Mesendoderm (in vitro differentiated cells): ENCODE measurements around the gene VRK3.

ENCODE experiments used
- DNase-seq: peaks from one replicate; pipeline ENCODE4 v3.0.0; 2013
- H2AK5ac ChIP-seq: 2 replicates; pipeline ENCODE4 v1.6.1; 2013; ENCODE audit warnings: low read length, inconsistent platforms
- H2BK120ac ChIP-seq: 2 replicates; pipeline ENCODE4 v1.6.1; 2013; ENCODE audit warnings: low read depth, mild to moderate bottlenecking, low read length, moderate library complexity, mixed read lengths
- H2BK15ac ChIP-seq: replicated peaks from 2 replicates; pipeline ENCODE4 v1.6.1; 2013; ENCODE audit warnings: low read depth, mild to moderate bottlenecking, moderate library complexity
- H2BK5ac ChIP-seq: 2 replicates; pipeline ENCODE4 v1.6.1; 2013; ENCODE audit warnings: low read length, inconsistent platforms
- H3K18ac ChIP-seq: 2 replicates; pipeline ENCODE4 v1.6.1; 2013; ENCODE audit warnings: mild to moderate bottlenecking, low read length, mixed read lengths
- H3K23ac ChIP-seq: one replicate; pipeline ENCODE4 v1.6.1; 2013; ENCODE audit warnings: low read length
- H3K27ac ChIP-seq: 2 replicates; pipeline ENCODE4 v1.5.1; 2013; ENCODE audit warnings: low read depth, mild to moderate bottlenecking, inconsistent platforms, low read length, moderate library complexity
- H3K27me3 ChIP-seq: 2 replicates; pipeline ENCODE4 v1.6.1; 2013; ENCODE audit warnings: low read length, control low read depth, mild to moderate bottlenecking, inconsistent platforms; ENCODE audit not compliant: insufficient read depth, poor library complexity
- H3K36me3 ChIP-seq: 2 replicates; pipeline ENCODE4 v1.6.1; 2013; ENCODE audit warnings: low read length, inconsistent platforms; ENCODE audit not compliant: control insufficient read depth, insufficient read depth
- H3K4ac ChIP-seq: one replicate; pipeline ENCODE4 v1.6.1; 2013; ENCODE audit warnings: low read depth, mild to moderate bottlenecking, low read length, moderate library complexity
- H3K4me1 ChIP-seq: 2 replicates; pipeline ENCODE4 v1.6.1; 2013; ENCODE audit warnings: low read depth, low read length, inconsistent platforms; ENCODE audit not compliant: control insufficient read depth
- H3K4me2 ChIP-seq: 2 replicates; pipeline ENCODE4 v1.6.1; 2013; ENCODE audit warnings: low read length
- H3K4me3 ChIP-seq: 2 replicates; pipeline ENCODE4 v1.5.1; 2013; ENCODE audit warnings: mild to moderate bottlenecking, low read length
- H3K56ac ChIP-seq: one replicate; pipeline ENCODE4 v1.6.1; 2013; ENCODE audit warnings: low read length
- H3K79me1 ChIP-seq: 2 replicates; pipeline ENCODE4 v1.6.1; 2013; ENCODE audit warnings: low read length, inconsistent platforms
- H3K79me2 ChIP-seq: 2 replicates; pipeline ENCODE4 v1.6.1; 2013; ENCODE audit warnings: mild to moderate bottlenecking, low read length; ENCODE audit not compliant: control insufficient read depth, insufficient read depth
- H3K9ac ChIP-seq: 2 replicates; pipeline ENCODE4 v1.6.1; 2013; ENCODE audit warnings: low read length, inconsistent platforms
- H4K5ac ChIP-seq: one replicate; pipeline ENCODE4 v1.6.1; 2013; ENCODE audit warnings: low read length
- H4K8ac ChIP-seq: one replicate; pipeline ENCODE4 v1.6.1; 2013; ENCODE audit warnings: low read depth, mild to moderate bottlenecking, control low read depth, low read length, moderate library complexity
- WGBS: extraction: QIAGEN DNeasy Blood & Tissue Kit; methylation state at CpG from one replicate; pipeline ENCODE4 v1.1.7; 2013; ENCODE audit warnings: low lambda C conversion rate, missing lambda C conversion rate; ENCODE audit not compliant: insufficient coverage; ENCODE audit errors: extremely low coverage; 5-methylcytosine and 5-hydroxymethylcytosine counted together

VRK3 gene

DNA sequence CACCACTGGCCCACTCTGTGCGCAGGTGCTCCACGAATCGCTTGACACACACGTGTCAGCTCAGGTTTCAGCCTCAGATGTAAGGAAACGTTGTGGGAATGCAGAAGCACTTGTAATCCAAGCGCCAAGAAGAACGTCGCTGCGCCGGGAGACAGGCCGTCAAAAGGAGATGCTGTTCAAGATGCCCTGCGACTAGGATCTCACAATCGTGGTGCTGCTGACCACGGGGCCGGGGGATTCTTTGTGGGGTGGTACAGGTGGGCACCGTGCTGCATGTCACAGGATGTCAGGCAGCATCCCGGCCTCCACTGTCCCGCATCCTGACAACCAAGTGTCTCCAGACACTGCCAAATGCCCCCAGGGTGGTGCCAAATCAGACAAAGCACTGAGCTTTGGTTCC, 47.3 kb downstream of the VRK3 start:
- WGBS = no CpG with 5 or more reads among the region's 18 CpGs
- Histone ChIP-seq H3K36me3 (no peaks in the 10 kb centered on the region), H3K4me2 (no peak overlapping the region), H2BK5ac (no peak overlapping the region), H3K56ac (no peak overlapping the region), H2BK120ac (no peak overlapping the region), H4K8ac (no peak overlapping the region), H3K9ac (no peak overlapping the region), H3K79me2 (no peaks in the 10 kb centered on the region), H3K27ac (no peak overlapping the region), H3K23ac (no peak overlapping the region), H3K4me1 (no peaks in the 10 kb centered on the region), H3K4me3 (no peak overlapping the region), H2AK5ac (no peak overlapping the region), H4K5ac (no peak overlapping the region), H3K27me3 (no peaks in the 10 kb centered on the region), H2BK15ac (no peak overlapping the region), H3K4ac (no peak overlapping the region), H3K18ac (no peak overlapping the region), H3K79me1 (no peaks in the 10 kb centered on the region)
- no peak for DNase-seq

DNA sequence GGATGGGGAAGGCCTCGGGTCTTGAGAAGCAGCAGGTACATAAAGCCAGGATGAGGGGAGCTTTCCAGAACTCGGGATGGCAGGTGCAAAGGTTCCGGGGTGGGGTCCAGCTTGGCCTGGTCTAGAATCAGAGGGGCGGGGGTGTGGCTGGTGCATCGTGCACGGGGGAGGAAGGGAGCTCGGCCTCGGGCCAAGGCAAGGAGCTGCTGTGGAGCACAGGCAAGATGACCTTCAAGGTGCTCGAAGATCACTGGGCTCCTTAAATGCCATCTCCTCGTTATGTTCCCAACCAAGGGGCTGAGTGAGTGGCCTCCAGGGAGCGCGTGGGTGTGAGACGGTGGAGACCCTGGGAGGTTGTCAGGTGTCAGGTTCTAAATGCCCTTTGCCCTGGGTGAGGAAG, 48.1 kb downstream of the VRK3 start:
- Histone ChIP-seq H3K79me2 (no peaks in the 10 kb centered on the region), H2BK15ac (no peak overlapping the region), H2BK5ac (no peak overlapping the region), H3K4ac (no peak overlapping the region), H3K27ac (no peak overlapping the region), H3K4me3 (no peak overlapping the region), H4K8ac (no peak overlapping the region), H3K4me1 (no peaks in the 10 kb centered on the region), H2BK120ac (no peak overlapping the region), H3K56ac (no peak overlapping the region), H3K23ac (no peak overlapping the region), H2AK5ac (no peak overlapping the region), H3K79me1 (no peaks in the 10 kb centered on the region), H3K9ac (no peak overlapping the region), H4K5ac (no peak overlapping the region), H3K4me2 (no peak overlapping the region), H3K36me3 (no peaks in the 10 kb centered on the region), H3K18ac (no peak overlapping the region), H3K27me3 (no peaks in the 10 kb centered on the region)
- no CpG with 5 or more reads among the region's 13 CpGs for WGBS
- DNase-seq = no peak

DNA sequence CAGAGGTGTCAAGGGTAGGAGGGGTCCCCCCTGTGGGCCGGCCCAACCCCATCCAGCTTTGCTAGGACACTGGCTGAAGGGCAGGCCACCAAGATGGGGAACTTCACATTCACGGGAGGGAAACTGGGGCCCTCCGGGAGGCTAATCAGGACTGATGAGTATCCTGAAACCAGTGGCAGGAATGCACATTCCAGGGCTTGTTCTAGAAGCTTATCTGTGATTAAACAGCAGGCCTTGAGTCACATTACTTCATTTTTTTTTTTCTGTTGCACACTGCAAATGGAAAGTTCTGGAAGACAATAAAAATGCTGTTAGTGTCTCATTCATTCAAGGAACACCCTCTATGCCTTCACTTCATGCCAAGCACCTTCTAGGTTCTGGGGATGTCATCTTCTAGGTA, 48.7 kb downstream of the VRK3 start:
- Histone ChIP-seq H3K79me1 (no peaks in the 10 kb centered on the region), H2BK5ac (no peak overlapping the region), H3K27me3 (no peaks in the 10 kb centered on the region), H3K56ac (no peak overlapping the region), H4K5ac (no peak overlapping the region), H2AK5ac (no peak overlapping the region), H3K4ac (no peak overlapping the region), H3K36me3 (no peaks in the 10 kb centered on the region), H3K79me2 (no peaks in the 10 kb centered on the region), H4K8ac (no peak overlapping the region), H3K4me2 (no peak overlapping the region), H2BK120ac (no peak overlapping the region), H3K4me1 (no peaks in the 10 kb centered on the region), H3K4me3 (no peak overlapping the region), H3K27ac (no peak overlapping the region), H3K18ac (no peak overlapping the region), H3K23ac (no peak overlapping the region), H3K9ac (no peak overlapping the region), H2BK15ac (no peak overlapping the region)
- peak; percentile 10 for DNase-seq
- WGBS = no CpG with 5 or more reads among the region's 3 CpGs

DNA sequence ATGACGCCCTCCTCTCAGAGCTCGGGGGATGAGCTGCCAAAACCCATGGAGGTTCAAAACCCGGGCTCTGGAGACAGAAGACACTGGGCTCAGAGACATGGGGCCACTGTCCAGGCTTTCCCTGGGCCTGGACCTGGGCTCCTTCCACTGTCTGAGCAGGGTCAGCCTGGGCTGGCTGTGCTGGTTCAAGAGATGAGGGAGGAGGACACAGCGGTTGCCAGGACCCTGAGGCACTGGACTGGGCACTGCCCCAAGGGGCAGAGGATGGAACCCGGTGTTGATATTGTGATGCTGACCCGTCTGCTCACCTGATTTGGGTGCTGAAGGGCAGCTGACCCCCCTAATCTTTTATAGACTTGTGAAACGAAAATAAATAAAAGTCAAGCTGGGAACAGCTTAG, 50.1 kb downstream of the VRK3 start:
- Histone ChIP-seq H4K8ac (no peak overlapping the region), H4K5ac (no peak overlapping the region), H2BK15ac (no peak overlapping the region), H2AK5ac (no peak overlapping the region), H3K79me1 (no peaks in the 10 kb centered on the region), H3K4me2 (no peak overlapping the region), H3K4me3 (no peak overlapping the region), H3K18ac (no peak overlapping the region), H3K56ac (no peak overlapping the region), H3K4ac (no peak overlapping the region), H3K4me1 (no peaks in the 10 kb centered on the region), H3K23ac (no peak overlapping the region), H3K27ac (no peak overlapping the region), H2BK5ac (no peak overlapping the region), H3K9ac (no peak overlapping the region), H3K27me3 (no peaks in the 10 kb centered on the region), H2BK120ac (no peak overlapping the region), H3K79me2 (no peaks in the 10 kb centered on the region), H3K36me3 (no peaks in the 10 kb centered on the region)
- no CpG with 5 or more reads among the region's 7 CpGs for WGBS
- no peak for DNase-seq

DNA sequence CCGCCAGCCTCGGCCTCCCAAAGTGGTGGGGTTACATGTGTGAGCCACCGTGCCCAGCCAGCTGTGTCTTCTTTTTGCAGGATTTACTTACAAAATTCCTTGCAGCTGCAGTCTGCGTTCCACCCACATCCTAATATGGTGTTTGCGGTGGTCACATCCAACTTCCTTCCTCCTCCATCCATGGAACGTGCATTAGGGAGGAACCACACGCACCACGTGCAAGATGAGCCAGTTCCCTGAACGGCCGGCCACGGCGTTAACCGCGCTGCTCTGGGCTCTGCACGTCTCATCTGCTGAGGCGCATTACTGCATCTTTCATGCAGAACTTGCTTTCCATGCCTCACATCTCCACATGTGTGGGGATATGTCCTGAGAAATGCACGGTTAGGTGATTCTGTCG, 51.2 kb downstream of the VRK3 start:
- H3K4me1 ChIP-seq = no peaks in the 10 kb centered on the region
- no peak overlapping the region for H3K4me2 ChIP-seq
- no peak overlapping the region for H2AK5ac ChIP-seq
- H4K8ac ChIP-seq = no peak overlapping the region
- no peak overlapping the region for H3K4ac ChIP-seq
- H3K23ac ChIP-seq = no peak overlapping the region
- no peaks in the 10 kb centered on the region for H3K36me3 ChIP-seq
- no peak overlapping the region for H2BK120ac ChIP-seq
- H3K79me2 ChIP-seq = no peaks in the 10 kb centered on the region
- no peak overlapping the region for H3K4me3 ChIP-seq
- no peak overlapping the region for H3K56ac ChIP-seq
- no peak overlapping the region for H2BK15ac ChIP-seq
- H3K27me3 ChIP-seq = no peaks in the 10 kb centered on the region
- no peak overlapping the region for H3K18ac ChIP-seq
- no peaks in the 10 kb centered on the region for H3K79me1 ChIP-seq
- H3K27ac ChIP-seq = no peak overlapping the region
- no peak overlapping the region for H2BK5ac ChIP-seq
- no peak overlapping the region for H4K5ac ChIP-seq
- DNase-seq = no peak
- H3K9ac ChIP-seq = no peak overlapping the region
- WGBS = no CpG with 5 or more reads among the region's 18 CpGs

DNA sequence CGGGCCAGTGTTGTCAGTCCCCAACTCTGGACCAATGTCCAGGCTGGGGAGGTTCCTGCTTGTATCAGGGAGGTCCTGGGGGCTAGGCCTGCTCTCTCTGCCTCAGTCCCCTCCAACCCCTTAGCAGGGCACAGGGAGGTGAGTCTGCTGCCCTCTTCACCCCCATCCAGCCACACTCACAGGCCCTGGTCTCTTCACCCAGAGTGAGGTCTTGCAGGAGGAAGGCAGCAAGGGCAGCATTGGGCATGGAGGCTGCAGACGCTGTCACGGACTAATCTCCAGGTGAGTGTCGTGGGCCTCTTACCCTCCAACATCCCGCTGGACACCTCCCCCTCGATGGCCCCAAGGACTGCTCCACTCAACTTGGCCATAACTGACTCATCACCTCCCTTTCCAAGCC, 52.3 kb downstream of the VRK3 start:
- no CpG with 5 or more reads among the region's 6 CpGs for WGBS
- H3K9ac ChIP-seq = no peak overlapping the region
- H3K4me2 ChIP-seq = no peak overlapping the region
- no peaks in the 10 kb centered on the region for H3K36me3 ChIP-seq
- H3K4me1 ChIP-seq = no peaks in the 10 kb centered on the region
- no peak overlapping the region for H3K18ac ChIP-seq
- H3K4me3 ChIP-seq = no peak overlapping the region
- H3K56ac ChIP-seq = no peak overlapping the region
- H2BK15ac ChIP-seq = no peak overlapping the region
- no peak overlapping the region for H4K5ac ChIP-seq
- H2AK5ac ChIP-seq = no peak overlapping the region
- no peaks in the 10 kb centered on the region for H3K27me3 ChIP-seq
- H4K8ac ChIP-seq = no peak overlapping the region
- H3K79me2 ChIP-seq = no peaks in the 10 kb centered on the region
- H3K4ac ChIP-seq = no peak overlapping the region
- no peak overlapping the region for H2BK5ac ChIP-seq
- no peaks in the 10 kb centered on the region for H3K79me1 ChIP-seq
- no peak for DNase-seq
- H3K23ac ChIP-seq = no peak overlapping the region
- no peak overlapping the region for H2BK120ac ChIP-seq
- no peak overlapping the region for H3K27ac ChIP-seq
